HG03354 (cell line): ENCODE measurements around the gene CACNB2.
A peak's percentile ranks its signal among the peaks of the same experiment; 100 is the strongest.
"Not testable (repeated sequence)": the region's sequence is repeated elsewhere in the genome, so short reads cannot be mapped to it uniquely, and the experiment has no call there.

Experiments
- ATAC-seq: cut with Tn5 transposase; IDR thresholded peaks from one replicate; pipeline ENCODE4 v1.9.1; 2021; ENCODE audit warnings: mild to moderate bottlenecking; ENCODE audit not compliant: unreplicated experiment, poor library complexity, severe bottlenecking

The CACNB2 gene

GRCh38 chr10:18142151-18142550 lies 1.9 kb downstream of the CACNB2 start:
- ATAC-seq, result no peak

DNA sequence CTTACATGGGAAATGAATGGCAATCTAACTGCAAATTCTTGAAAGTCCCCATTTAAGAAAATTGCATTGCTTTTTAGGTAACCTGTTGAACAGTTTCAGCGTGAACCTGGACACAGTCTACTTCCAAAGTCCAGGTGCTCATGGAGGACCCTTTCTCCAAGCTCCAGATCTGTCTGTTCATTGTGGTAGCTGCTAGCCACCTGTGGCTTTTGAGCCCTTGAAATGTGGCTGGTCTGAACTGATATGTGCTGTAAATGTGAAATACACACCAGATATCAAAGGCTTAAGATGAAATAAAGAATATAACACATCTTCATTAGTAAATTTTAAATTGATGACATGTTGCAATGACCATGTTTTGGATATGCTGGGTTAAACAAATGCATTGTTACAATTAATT lies 4.2 kb downstream of the CACNB2 start:
- no peak for ATAC-seq

GRCh38 chr10:18144928-18145327 lies 4.7 kb downstream of the CACNB2 start:
- peak; percentile 52 for ATAC-seq

DNA sequence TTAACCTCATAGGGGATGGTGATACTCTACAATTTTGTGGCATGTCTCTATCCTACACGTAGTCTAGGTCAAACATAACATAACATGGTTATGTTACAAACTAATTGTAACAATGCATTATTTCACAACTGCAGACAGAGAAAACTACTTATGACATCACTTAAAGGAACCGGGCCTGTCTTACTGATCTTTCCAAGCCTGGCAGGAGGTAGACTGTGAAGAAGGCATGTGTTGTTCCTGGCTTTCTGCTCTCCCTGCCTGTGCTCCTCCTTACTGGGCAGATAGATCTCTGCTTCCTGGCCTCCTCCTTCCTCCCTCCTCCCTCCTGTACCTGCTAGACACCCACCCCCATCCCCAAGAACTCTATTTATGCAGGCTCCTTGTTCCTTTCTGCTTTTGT lies 5.4 kb downstream of the CACNB2 start:
- ATAC-seq, result no peak

- no peak for ATAC-seq
Measured at GRCh38 chr10:18149196-18149800, 9.1 kb downstream of the CACNB2 start.

DNA sequence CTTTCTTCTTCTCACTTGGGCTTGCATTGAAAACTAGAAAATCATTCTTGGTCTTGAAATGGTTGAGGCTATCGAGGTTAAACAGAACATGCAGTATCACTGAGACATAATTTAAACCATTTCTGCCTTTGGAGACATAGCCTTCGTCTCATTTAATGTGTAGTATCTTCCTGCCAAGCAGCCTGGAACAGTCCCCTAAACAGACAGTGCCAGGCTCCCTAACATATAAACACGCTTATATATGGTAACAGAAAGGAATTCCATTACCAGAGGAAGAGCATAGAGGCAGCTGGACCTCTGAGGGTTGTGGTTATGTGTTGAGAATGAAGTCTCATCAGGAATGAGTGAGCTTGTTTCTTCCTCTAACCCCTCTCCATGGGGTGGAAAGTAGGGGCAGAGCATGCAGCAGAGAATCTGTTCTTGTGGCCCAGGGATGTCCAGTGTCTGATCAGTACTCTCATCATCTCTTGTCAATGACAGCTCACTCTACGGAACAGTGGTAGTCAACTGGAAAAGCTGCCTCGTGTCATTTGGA lies 11.2 kb downstream of the CACNB2 start:
- no peak for ATAC-seq

DNA sequence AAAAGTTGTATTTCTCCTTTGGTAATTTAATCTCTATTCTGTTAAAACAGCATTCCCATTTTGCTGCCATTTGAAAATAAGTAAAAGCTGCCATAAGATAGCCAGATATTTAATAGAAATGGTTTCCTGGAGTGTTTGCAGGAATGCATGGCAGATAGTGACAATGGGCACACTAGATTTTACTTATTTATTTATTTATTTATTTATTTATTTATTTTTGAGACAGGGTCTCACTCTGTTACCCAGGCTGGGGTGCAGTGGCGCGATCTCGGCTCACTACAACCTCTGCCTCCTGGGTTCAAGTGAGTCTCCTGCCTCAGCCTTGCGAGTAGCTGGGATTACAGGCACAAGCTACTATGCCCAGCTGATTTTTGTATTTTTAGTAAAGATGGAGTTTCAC lies 13.2 kb downstream of the CACNB2 start:
- ATAC-seq, result not testable (repeated sequence)

DNA sequence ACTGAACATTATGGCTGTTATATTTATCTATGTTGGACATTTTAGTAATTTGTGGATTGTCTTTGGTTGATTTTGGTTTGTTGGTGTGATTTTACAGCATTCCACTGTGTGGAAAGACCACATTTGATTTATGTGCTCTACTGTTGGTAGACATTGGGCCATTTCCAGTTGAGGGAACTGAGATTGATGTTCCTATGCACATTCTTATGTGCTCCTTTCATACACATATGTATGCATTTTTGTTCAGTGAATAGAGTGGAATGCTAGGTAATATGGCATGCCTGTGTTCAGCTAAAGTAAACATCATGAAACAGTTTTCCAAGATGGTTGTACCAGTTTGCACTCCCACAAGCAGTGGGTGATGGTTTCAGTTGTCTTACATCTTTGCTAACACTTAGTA lies 15.1 kb downstream of the CACNB2 start:
- ATAC-seq, result no peak

- not testable (repeated sequence) for ATAC-seq
Measured at GRCh38 chr10:18156797-18157196, 16.6 kb downstream of the CACNB2 start.

DNA sequence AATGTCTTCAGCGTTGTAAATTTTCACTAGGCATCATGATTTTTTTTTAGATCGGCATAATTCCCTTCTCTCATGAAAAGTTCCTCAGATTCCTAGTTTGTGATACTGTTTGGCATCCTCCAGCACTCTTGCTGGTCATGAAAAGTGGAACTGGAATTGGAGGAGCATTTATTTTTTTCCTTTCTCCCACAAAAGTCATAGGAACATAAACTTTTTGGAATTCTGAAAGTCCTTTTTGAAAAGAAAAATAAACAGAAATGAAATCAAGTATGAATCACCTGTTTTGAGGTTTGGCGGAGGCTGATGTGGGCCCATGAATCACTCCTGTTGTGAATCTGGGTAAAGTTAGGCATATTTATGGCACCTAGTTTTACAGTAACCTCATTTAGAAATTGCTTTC lies 17.7 kb downstream of the CACNB2 start:
- no peak for ATAC-seq

DNA sequence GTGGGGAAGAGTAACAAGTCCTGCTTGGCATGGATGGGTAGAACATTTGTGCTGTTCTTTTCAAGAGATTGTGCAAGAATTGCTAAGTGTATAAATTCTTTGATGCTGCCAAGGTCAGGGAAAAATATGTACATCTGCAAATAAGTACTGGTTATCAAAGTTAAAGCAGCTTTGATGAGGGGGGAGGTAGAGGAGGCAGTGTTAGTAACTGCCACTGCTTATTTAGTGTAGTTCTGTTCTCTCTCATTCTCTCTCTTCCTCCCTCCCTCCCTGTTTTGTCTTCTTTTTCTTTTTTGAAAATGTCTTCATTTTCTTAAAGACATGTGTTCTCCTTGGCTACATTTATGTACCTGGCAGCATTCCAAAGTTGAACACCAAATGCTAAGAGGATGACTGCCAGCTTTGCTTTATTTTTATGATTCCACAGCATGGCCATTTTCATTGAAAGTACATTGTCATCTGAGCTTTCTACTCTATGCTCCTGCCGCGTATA lies 18.6 kb downstream of the CACNB2 start:
- ATAC-seq, result no peak

GRCh38 chr10:18159557-18159956 lies 19.3 kb downstream of the CACNB2 start:
- no peak for ATAC-seq

DNA sequence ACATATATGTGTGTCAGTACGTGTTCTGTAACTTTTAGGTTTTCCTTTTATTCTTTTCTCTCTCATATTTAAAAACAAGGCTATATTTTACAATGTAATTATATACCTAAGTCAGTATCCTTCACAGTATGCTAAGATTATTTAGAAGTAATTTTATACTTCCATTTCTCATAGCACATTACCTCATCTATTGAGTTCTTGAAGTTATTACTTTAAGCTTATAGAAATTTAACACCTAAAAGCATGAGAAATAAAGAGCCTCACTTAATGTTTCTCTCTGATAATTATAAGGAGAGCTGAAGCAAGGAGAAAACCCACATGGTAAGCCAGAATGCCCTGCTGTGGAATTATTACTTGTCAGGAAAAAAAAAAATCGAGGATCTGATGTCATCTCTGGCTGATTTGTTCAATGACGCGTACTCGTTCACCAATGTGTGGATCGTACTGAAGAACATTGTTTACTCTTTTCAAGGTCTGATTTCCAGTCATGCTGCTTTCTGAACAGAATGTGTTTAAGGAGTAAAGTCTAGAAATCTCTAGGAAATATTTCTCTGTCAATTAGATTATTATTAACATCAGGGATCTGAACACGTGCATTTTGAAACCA lies 21.9 kb downstream of the CACNB2 start:
- ATAC-seq, result no peak

DNA sequence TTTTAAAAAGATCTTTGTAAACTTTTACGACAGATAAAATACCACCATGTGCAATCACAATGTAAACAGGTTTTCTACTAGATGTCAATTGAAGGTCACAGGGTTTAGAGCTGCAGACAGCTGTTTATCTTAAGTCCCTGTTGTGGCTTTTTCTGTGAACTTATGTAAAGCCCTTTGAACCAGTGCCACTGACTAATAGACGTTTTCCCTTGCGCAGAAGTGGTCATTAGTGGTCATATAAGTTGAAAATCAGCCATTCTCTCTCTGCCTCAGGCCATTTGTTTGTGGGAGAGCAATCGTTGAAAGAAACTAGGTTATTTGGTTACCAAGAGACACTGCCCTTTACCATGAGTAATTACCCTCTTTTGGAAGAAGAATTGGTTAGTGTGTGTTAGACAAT lies 23.9 kb downstream of the CACNB2 start:
- ATAC-seq, result no peak

- ATAC-seq, result no peak
Measured at GRCh38 chr10:18164748-18165361, 24.6 kb downstream of the CACNB2 start.

DNA sequence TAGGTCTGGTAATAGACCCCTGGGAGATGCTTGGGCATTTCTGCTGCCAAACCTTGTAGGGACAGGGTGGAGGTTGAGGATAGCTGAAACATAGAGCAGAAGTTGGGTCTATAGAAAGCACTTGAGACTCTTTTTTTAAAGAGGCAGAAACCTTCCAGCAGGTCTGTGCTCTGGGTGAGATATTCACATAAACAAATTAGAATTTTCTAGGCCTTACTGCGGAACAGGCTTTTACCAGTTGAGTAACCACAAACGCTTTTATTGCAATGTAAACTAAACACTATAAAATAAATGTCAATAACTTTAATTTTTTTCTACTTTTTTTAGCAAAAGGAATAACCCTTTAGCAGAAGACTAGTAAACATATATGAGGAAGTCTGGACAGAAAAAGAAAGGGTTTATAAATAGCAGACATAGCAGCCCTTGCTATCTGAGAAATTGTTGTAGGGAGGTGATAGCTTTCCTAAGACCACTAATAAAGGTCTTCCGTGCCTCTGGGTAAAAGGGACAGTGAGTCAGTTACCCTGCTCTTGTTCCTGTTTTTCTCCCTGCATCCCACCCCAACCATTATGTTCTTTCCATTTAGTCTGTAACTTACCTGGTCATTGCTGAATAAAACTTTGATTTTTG lies 38.7 kb downstream of the CACNB2 start:
- no peak for ATAC-seq

DNA sequence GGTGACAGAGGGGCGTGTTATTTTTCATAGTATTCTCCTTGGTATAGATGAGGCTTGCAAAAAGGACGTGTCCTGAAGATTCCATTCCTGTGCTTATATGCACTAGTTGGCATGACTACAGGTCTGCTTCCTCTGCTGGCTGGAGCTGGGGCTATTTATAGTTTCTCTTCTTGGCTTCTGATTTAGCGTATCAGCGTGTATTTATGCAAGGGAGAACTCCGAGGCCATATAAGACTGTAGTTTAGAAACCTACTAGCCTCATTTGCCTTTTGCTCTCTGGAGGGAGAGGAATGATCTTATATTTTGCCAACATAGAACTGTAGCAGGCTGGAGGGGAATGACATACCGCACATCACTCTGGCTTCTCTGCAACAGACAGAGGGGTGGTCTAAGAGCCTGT lies 39.7 kb downstream of the CACNB2 start:
- no peak for ATAC-seq

DNA sequence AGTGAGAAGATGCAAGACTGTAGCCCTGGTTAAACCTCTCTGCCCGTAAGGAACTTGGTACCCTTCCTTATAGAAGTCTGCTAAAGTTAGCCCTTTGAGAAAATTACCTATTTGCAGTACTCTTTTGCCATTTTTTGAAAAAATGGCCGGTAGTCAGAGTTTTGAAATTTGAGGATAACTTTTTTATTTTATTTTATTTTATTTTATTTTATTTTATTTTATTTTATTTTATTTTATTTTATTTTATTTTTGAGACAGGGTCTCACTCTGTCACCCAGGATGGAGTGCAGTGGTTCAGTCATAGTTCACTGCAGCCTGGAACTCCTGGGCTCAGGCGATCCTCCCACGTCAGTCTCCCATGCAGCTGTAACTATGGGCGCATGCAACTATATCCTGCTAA lies 41.2 kb downstream of the CACNB2 start:
- ATAC-seq, result not testable (repeated sequence)

DNA sequence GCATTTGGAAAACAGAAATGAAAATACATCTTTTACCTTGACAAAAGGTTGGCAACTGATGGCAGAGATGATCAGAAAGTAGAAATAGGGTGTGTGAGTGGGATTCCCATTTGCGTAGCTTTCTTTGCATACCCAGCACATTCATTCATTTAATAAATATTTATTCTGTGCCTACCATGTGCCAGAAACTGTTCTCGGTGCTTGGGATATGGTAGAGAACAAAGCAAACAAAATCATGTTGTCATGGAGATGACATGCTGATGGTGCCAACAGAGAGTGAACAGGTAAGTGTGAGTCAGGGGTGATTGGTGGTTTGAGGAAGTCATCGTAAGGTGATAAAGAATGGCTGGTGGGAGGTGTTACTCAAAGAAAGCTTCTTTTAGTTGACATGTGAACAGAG lies 45.4 kb downstream of the CACNB2 start:
- no peak for ATAC-seq

GRCh38 chr10:18190840-18191239 lies 50.6 kb downstream of the CACNB2 start:
- no peak for ATAC-seq

GRCh38 chr10:18194634-18195033 lies 54.4 kb downstream of the CACNB2 start:
- ATAC-seq, result no peak
